Trophoblast cell (in vitro differentiated cells and primary cell): ENCODE measurements around the gene HSPA2.

Experiments used
- DNase-seq, 2 donors: peaks; one replicate each; pipeline ENCODE4 v3.0.0-alpha.2; 2016
- H2AFZ ChIP-seq: 2 replicates; pipeline ENCODE4 v1.6.1; 2013; ENCODE audit warnings: low read length, moderate library complexity, mild to moderate bottlenecking; ENCODE audit not compliant: insufficient read depth, poor library complexity
- H2AK5ac ChIP-seq: 2 replicates; pipeline ENCODE4 v1.6.1; 2013; ENCODE audit warnings: mild to moderate bottlenecking, low read length
- H2BK120ac ChIP-seq: 2 replicates; pipeline ENCODE4 v1.6.1; 2013; ENCODE audit warnings: low read length, mild to moderate bottlenecking, moderate library complexity; ENCODE audit not compliant: insufficient read depth, poor library complexity
- H2BK12ac ChIP-seq: 2 replicates; pipeline ENCODE4 v1.6.1; 2013; ENCODE audit warnings: mild to moderate bottlenecking, low read length, moderate library complexity
- H2BK5ac ChIP-seq: 2 replicates; pipeline ENCODE4 v1.6.1; 2013; ENCODE audit warnings: low read length, low read depth, moderate library complexity, mild to moderate bottlenecking; ENCODE audit not compliant: poor library complexity
- H3K14ac ChIP-seq: 2 replicates; pipeline ENCODE4 v1.6.1; 2013; ENCODE audit warnings: mild to moderate bottlenecking, low read length
- H3K18ac ChIP-seq: 2 replicates; pipeline ENCODE4 v1.6.1; 2013; ENCODE audit warnings: mild to moderate bottlenecking, low read length
- H3K23ac ChIP-seq: 2 replicates; pipeline ENCODE4 v1.6.1; 2013; ENCODE audit warnings: low read length
- H3K27ac ChIP-seq: 2 replicates; pipeline ENCODE4 v1.5.1; 2013; ENCODE audit warnings: low read depth, mild to moderate bottlenecking, inconsistent platforms, low read length, moderate library complexity
- H3K27me3 ChIP-seq: 2 replicates; pipeline ENCODE4 v1.6.1; 2013; ENCODE audit warnings: inconsistent platforms, mild to moderate bottlenecking, low read length, moderate library complexity; ENCODE audit not compliant: insufficient read depth
- H3K36me3 ChIP-seq, 2 experiments: 1 replicate in 1 of 2; 2 replicates in 1 of 2; pipeline ENCODE4 v1.6.1; 2013; ENCODE audit warnings: low read length in 2 of 2, mild to moderate bottlenecking in 2 of 2, moderate library complexity in 1 of 2; ENCODE audit not compliant: insufficient read depth in 2 of 2, control insufficient read depth in 1 of 2
- H3K4ac ChIP-seq: 2 replicates; pipeline ENCODE4 v1.6.1; 2013; ENCODE audit warnings: low read depth, mild to moderate bottlenecking, low read length, moderate library complexity
- H3K4me1 ChIP-seq, 2 experiments: 1 replicate in 1 of 2; 2 replicates in 1 of 2; pipeline ENCODE4 v1.6.1; 2013; ENCODE audit warnings: low read length in 2 of 2, mild to moderate bottlenecking in 2 of 2, moderate library complexity in 1 of 2; ENCODE audit not compliant: insufficient read depth in 2 of 2, control insufficient read depth in 1 of 2
- H3K4me2 ChIP-seq: 2 replicates; pipeline ENCODE4 v1.6.1; 2013; ENCODE audit warnings: inconsistent platforms, mild to moderate bottlenecking, low read length, moderate library complexity
- H3K4me3 ChIP-seq: 2 replicates; pipeline ENCODE4 v1.5.1; 2013; ENCODE audit warnings: mild to moderate bottlenecking, low read depth, low read length, inconsistent platforms
- H3K79me1 ChIP-seq: one replicate; pipeline ENCODE4 v1.6.1; 2013; ENCODE audit warnings: low read length
- H3K79me2 ChIP-seq: 2 replicates; pipeline ENCODE4 v1.6.1; 2013; ENCODE audit warnings: low read length, mild to moderate bottlenecking; ENCODE audit not compliant: control insufficient read depth, insufficient read depth, poor library complexity
- H3K9ac ChIP-seq: 2 replicates; pipeline ENCODE4 v1.6.1; 2013; ENCODE audit warnings: mild to moderate bottlenecking, low read length
- H3K9me3 ChIP-seq: 2 replicates; pipeline ENCODE4 v1.6.1; 2013; ENCODE audit warnings: low read depth, mild to moderate bottlenecking, control low read depth, inconsistent platforms, low read length; ENCODE audit not compliant: insufficient read depth
- H4K12ac ChIP-seq: 2 replicates; pipeline ENCODE4 v1.6.1; 2013; ENCODE audit warnings: low read depth, mild to moderate bottlenecking, low read length, moderate library complexity
- H4K8ac ChIP-seq: 2 replicates; pipeline ENCODE4 v1.6.1; 2013; ENCODE audit warnings: low read depth, mild to moderate bottlenecking, low read length, moderate library complexity
- H4K91ac ChIP-seq: one replicate; pipeline ENCODE4 v1.6.1; 2013; ENCODE audit warnings: low read depth, mild to moderate bottlenecking, low read length, moderate library complexity
- WGBS: extraction: QIAGEN DNeasy Blood & Tissue Kit; methylation state at CpG from one replicate; pipeline ENCODE4 v1.1.7; 2013; ENCODE audit warnings: missing lambda C conversion rate; ENCODE audit not compliant: insufficient read length, insufficient coverage; ENCODE audit errors: extremely low coverage; 5-methylcytosine and 5-hydroxymethylcytosine counted together

HSPA2 gene

DNA sequence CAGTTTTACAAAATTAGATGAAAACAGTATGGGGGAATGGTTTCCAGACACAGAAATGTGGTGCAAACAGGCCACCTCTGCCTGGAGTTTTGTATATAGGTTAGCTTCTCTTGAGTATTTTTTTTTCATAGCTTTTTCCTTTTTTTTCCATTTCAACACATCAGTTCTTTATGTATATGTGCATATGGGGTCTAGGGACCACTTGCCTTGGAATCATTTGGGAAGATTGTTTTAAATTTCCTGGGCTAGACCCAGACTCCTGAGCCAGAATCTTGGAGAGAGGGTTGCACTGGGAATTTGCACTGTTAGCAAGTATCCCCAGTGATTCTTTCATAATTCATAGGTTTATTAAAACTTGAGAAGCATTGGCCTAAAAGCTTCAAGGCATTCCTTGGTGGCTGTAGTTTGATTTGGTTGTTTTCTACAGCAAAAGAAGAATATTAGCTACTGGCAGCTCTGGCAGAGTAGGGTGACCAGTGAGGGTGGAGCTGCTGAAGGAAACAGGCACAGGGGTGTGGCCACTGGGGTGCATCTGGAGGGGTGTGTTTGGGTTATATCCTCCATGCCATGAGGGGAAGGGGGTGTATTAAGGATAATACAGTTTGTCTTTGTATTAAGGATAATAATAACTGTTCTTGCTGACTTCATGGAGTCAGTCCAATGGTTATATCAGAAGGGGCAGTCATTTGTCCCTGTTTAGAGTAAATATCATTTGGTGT, 32.0 kb downstream of the HSPA2 start:
- peaks cover 3 to 4% of the 10 kb centered on the region in 2 experiments for H3K4me1 ChIP-seq
- H2BK5ac ChIP-seq = no peak overlapping the region
- no peak overlapping the region for H2AFZ ChIP-seq
- H3K4me2 ChIP-seq = no peak overlapping the region
- H4K91ac ChIP-seq = no peak overlapping the region
- no peaks in the 10 kb centered on the region for H3K9me3 ChIP-seq
- H4K12ac ChIP-seq = no peak overlapping the region
- H3K79me2 ChIP-seq = no peaks in the 10 kb centered on the region
- no peak overlapping the region for H2BK120ac ChIP-seq
- no peak overlapping the region for H3K4me3 ChIP-seq
- H3K14ac ChIP-seq = no peak overlapping the region
- no peak overlapping the region for H3K23ac ChIP-seq
- no peak for DNase-seq
- H3K79me1 ChIP-seq = peaks cover 9% of the 10 kb centered on the region
- H3K36me3 ChIP-seq = no peaks in the 10 kb centered on the region
- H4K8ac ChIP-seq = no peak overlapping the region
- no peak overlapping the region for H3K9ac ChIP-seq
- H3K27ac ChIP-seq = no peak overlapping the region
- H2AK5ac ChIP-seq = no peak overlapping the region
- H2BK12ac ChIP-seq = no peak overlapping the region
- H3K4ac ChIP-seq = no peak overlapping the region
- no peaks in the 10 kb centered on the region for H3K27me3 ChIP-seq
- no peak overlapping the region for H3K18ac ChIP-seq

DNA sequence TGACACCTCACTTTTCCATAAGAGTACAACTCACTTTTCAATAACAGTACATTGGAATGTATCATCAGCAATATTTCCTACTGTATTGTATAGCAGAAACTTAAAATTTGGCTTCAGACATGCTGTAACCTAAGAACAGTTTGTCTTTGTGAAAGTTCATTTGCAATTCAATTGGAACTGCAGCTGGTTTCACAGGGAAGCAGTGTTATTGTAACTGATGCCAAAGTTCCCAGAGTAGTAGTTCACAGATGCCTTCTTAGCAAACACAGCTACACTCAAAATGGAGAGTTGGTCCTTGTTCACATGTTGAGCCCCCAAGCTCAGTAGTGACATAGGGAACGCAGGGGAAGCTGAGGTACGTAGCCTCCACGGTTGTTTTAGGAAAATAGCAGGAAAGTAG, 32.6 kb downstream of the HSPA2 start:
- no CpG with 5 or more reads among the region's 3 CpGs for whole genome bisulfite sequencing
- H3K4ac ChIP-seq = no peak overlapping the region
- no peak overlapping the region for H3K9ac ChIP-seq

GRCh38 chr14:64574371-64575107, 34.0 kb downstream of the HSPA2 start:
- no CpG with 5 or more reads among the region's 6 CpGs for WGBS
- Histone ChIP-seq H3K9me3 (no peaks in the 10 kb centered on the region), H4K12ac (no peak overlapping the region), H3K4me2 (no peak overlapping the region), H3K36me3 (no peaks in the 10 kb centered on the region), H3K79me1 (peaks cover 6% of the 10 kb centered on the region), H4K91ac (peak overlapping the region; percentile 32), H3K79me2 (no peaks in the 10 kb centered on the region), H2BK12ac (peak overlapping the region; percentile 80), H3K23ac (no peak overlapping the region), H3K27me3 (no peaks in the 10 kb centered on the region), H2AK5ac (peak overlapping the region; percentile 73), H3K4me3 (no peak overlapping the region), H3K14ac (no peak overlapping the region), H2BK5ac (no peak overlapping the region), H2BK120ac (peak overlapping the region; percentile 71), H3K27ac (no peak overlapping the region), H3K4ac (no peak overlapping the region), H4K8ac (no peak overlapping the region), H3K18ac (no peak overlapping the region), H3K9ac (no peak overlapping the region), H2AFZ (no peak overlapping the region), H3K4me1 (peaks cover 3 to 4% of the 10 kb centered on the region in 2 experiments)
- no peak for DNase-seq

More for the DNA sequence above, 32.6 kb downstream of the HSPA2 start:
- H3K4me3 ChIP-seq = no peak overlapping the region
- no peak overlapping the region for H3K18ac ChIP-seq
- H4K12ac ChIP-seq = no peak overlapping the region
- H2BK12ac ChIP-seq = no peak overlapping the region
- no peak overlapping the region for H3K23ac ChIP-seq
- H3K9me3 ChIP-seq = no peaks in the 10 kb centered on the region
- no peaks in the 10 kb centered on the region for H3K36me3 ChIP-seq
- H3K27me3 ChIP-seq = no peaks in the 10 kb centered on the region
- H3K79me2 ChIP-seq = no peaks in the 10 kb centered on the region
- H2BK120ac ChIP-seq = no peak overlapping the region
- no peak overlapping the region for H3K14ac ChIP-seq
- no peak for DNase-seq
- no peak overlapping the region for H4K91ac ChIP-seq
- H2BK5ac ChIP-seq = no peak overlapping the region
- H3K4me2 ChIP-seq = no peak overlapping the region
- peaks cover 3 to 4% of the 10 kb centered on the region in 2 experiments for H3K4me1 ChIP-seq
- H3K27ac ChIP-seq = no peak overlapping the region
- H2AFZ ChIP-seq = no peak overlapping the region
- peaks cover 7% of the 10 kb centered on the region for H3K79me1 ChIP-seq
- no peak overlapping the region for H2AK5ac ChIP-seq
- no peak overlapping the region for H4K8ac ChIP-seq

GRCh38 chr14:64577211-64577610, 36.7 kb downstream of the HSPA2 start:
- Histone ChIP-seq H2BK5ac (no peak overlapping the region), H2AK5ac (no peak overlapping the region), H4K8ac (no peak overlapping the region), H3K27me3 (no peaks in the 10 kb centered on the region), H3K9me3 (no peaks in the 10 kb centered on the region), H2AFZ (no peak overlapping the region), H4K12ac (no peak overlapping the region), H3K79me1 (peaks cover 3% of the 10 kb centered on the region), H3K18ac (no peak overlapping the region), H3K27ac (no peak overlapping the region), H2BK120ac (no peak overlapping the region), H3K79me2 (no peaks in the 10 kb centered on the region), H3K4me2 (no peak overlapping the region), H3K36me3 (no peaks in the 10 kb centered on the region), H3K4me3 (no peak overlapping the region), H3K4me1 (peaks cover 2 to 13% of the 10 kb centered on the region in 2 experiments), H3K14ac (no peak overlapping the region), H4K91ac (peak overlapping the region; percentile 5), H2BK12ac (peak overlapping the region; percentile 3), H3K9ac (peak overlapping the region; percentile 50), H3K4ac (no peak overlapping the region), H3K23ac (peak overlapping the region; percentile 48)
- WGBS = no CpG with 5 or more reads among the region's 5 CpGs
- DNase-seq = no peak
